Activated T-cell treated with anti-CD3 and anti-CD28 coated beads, Interleukin-2, amount 50 U/mL, for 4 hours (primary cell): ENCODE data around the gene TMEM101. TPM values are rescaled to one million over a fixed set of nuclear protein-coding genes. Genes with fewer than 3 reads are reported as not detected.
"Not testable (repeated sequence)": the region's sequence is repeated elsewhere in the genome, so short reads cannot be mapped to it uniquely, and the experiment has no call there.

Experiments used
- ATAC-seq, 2 donors: fragments of 200-7000 bp; cut with Tn5 transposase; one replicate each; pipeline ENCODE4 v1.10.0; 2021
- DNase-seq: peaks from one replicate; pipeline ENCODE4 v3.0.0-alpha.2; 2020
- H3K27me3 Mint-ChIP-seq: one replicate; pipeline ENCODE4 v1.8.0; 2021; ENCODE audit warnings: low read depth, mixed read lengths
- H3K36me3 Mint-ChIP-seq: one replicate; pipeline ENCODE4 v1.8.0; 2022; ENCODE audit warnings: mixed read lengths; ENCODE audit not compliant: insufficient read depth
- H3K4me1 Mint-ChIP-seq: one replicate; pipeline ENCODE4 v1.8.0; 2021; ENCODE audit warnings: low read depth, mixed read lengths
- H3K4me3 Mint-ChIP-seq: one replicate; pipeline ENCODE4 v1.8.0; 2021; ENCODE audit warnings: mild to moderate bottlenecking, moderate library complexity, mixed read lengths
- H3K9me3 Mint-ChIP-seq: one replicate; pipeline ENCODE4 v1.8.0; 2021; ENCODE audit warnings: mixed read lengths
- total RNA-seq, 3 donors: library from RNA; stranded (reverse); gene quantifications; one replicate each; pipeline ENCODE4 v1.2.1, GENCODE V29; 2021

TMEM101 gene
- total RNA-seq, result 10 to 100 TPM; 20.2 to 23.1 (median 22.5) TPM

- Mint-ChIP-seq H3K36me3 (peaks cover 10% of the 10 kb centered on the region), H3K4me1 (peaks cover 8% of the 10 kb centered on the region), H3K27me3 (no peaks in the 10 kb centered on the region), H3K4me3 (peak within 1 kb of the TSS; percentile 99), H3K9me3 (no peaks in the 10 kb centered on the region)
- ATAC-seq (peak; percentile 99), DNase-seq (peak; percentile 85)
These were observed at the start of gene TMEM101 for GRCh38 chr17:44014437-44015172. TSS of gene TMEM101 (minus strand) at chr17:44014963. CDS start at chr17:44014952, 11 bp downstream.

- peaks cover 32% of the 10 kb centered on the region for H3K36me3 Mint-ChIP-seq
- H3K27me3 Mint-ChIP-seq, result no peaks in the 10 kb centered on the region
- no peak overlapping the region for H3K4me3 Mint-ChIP-seq
- ATAC-seq, result no peak
- DNase-seq, result no peak
- H3K9me3 Mint-ChIP-seq, result no peaks in the 10 kb centered on the region
- peaks cover 47% of the 10 kb centered on the region for H3K4me1 Mint-ChIP-seq
These were observed 49.2 kb upstream of the TMEM101 start for GRCh38 chr17:44063704-44064639.

GRCh38 chr17:44062871-44063270 lies 48.1 kb upstream of the TMEM101 start:
- peak overlapping the region; percentile 11 for H3K4me3 Mint-ChIP-seq

GRCh38 chr17:44061446-44061845 lies 46.7 kb upstream of the TMEM101 start:
- Mint-ChIP-seq H3K36me3 (peaks cover 39% of the 10 kb centered on the region), H3K4me3 (no peak overlapping the region), H3K9me3 (no peaks in the 10 kb centered on the region), H3K4me1 (peaks cover 42% of the 10 kb centered on the region), H3K27me3 (no peaks in the 10 kb centered on the region)
- DNase-seq (no peak), ATAC-seq (no peak)

More at GRCh38 chr17:44062871-44063270, 48.1 kb upstream of the TMEM101 start:
- no peak for DNase-seq
- H3K27me3 Mint-ChIP-seq, result no peaks in the 10 kb centered on the region
- peaks cover 50% of the 10 kb centered on the region for H3K4me1 Mint-ChIP-seq
- H3K9me3 Mint-ChIP-seq, result no peaks in the 10 kb centered on the region
- peaks cover 37% of the 10 kb centered on the region for H3K36me3 Mint-ChIP-seq
- no peak for ATAC-seq

- ATAC-seq, result no peak
- peaks cover 41% of the 10 kb centered on the region for H3K36me3 Mint-ChIP-seq
These were observed 44.5 kb upstream of the TMEM101 start for GRCh38 chr17:44059101-44059892.

GRCh38 chr17:44053125-44053872 lies 38.5 kb upstream of the TMEM101 start:
- DNase-seq (no peak), ATAC-seq (no peak)
- Mint-ChIP-seq H3K36me3 (peaks cover 25% of the 10 kb centered on the region), H3K27me3 (no peaks in the 10 kb centered on the region), H3K4me3 (no peak overlapping the region), H3K9me3 (no peaks in the 10 kb centered on the region), H3K4me1 (peaks cover 11% of the 10 kb centered on the region)

More at GRCh38 chr17:44059101-44059892, 44.5 kb upstream of the TMEM101 start:
- Mint-ChIP-seq H3K4me3 (no peak overlapping the region), H3K27me3 (no peaks in the 10 kb centered on the region), H3K9me3 (no peaks in the 10 kb centered on the region), H3K4me1 (peaks cover 37% of the 10 kb centered on the region)
- DNase-seq, result no peak

- Mint-ChIP-seq H3K4me1 (peaks cover 9% of the 10 kb centered on the region), H3K4me3 (no peak overlapping the region), H3K36me3 (peaks cover 20% of the 10 kb centered on the region)
These were observed 34.7 kb upstream of the TMEM101 start for GRCh38 chr17:44049294-44050060.

GRCh38 chr17:44046893-44047292 lies 32.1 kb upstream of the TMEM101 start:
- not testable (repeated sequence) for H3K4me1 Mint-ChIP-seq, H3K4me3 Mint-ChIP-seq, H3K36me3 Mint-ChIP-seq, H3K9me3 Mint-ChIP-seq, H3K27me3 Mint-ChIP-seq, DNase-seq, ATAC-seq

More at GRCh38 chr17:44049294-44050060, 34.7 kb upstream of the TMEM101 start:
- DNase-seq (no peak), ATAC-seq (no peak)
- Mint-ChIP-seq H3K9me3 (no peaks in the 10 kb centered on the region), H3K27me3 (no peaks in the 10 kb centered on the region)

- H3K36me3 Mint-ChIP-seq, result peaks cover 10% of the 10 kb centered on the region
- H3K4me3 Mint-ChIP-seq, result no peak overlapping the region
- no peaks in the 10 kb centered on the region for H3K27me3 Mint-ChIP-seq
- H3K4me1 Mint-ChIP-seq, result peaks cover 8% of the 10 kb centered on the region
- no peaks in the 10 kb centered on the region for H3K9me3 Mint-ChIP-seq
- ATAC-seq (no peak), DNase-seq (no peak)
These were observed 30.7 kb upstream of the TMEM101 start for GRCh38 chr17:44045486-44045885.

- H3K4me1 Mint-ChIP-seq, result peaks cover 10% of the 10 kb centered on the region
- peaks cover 17% of the 10 kb centered on the region for H3K36me3 Mint-ChIP-seq
- no peak overlapping the region for H3K4me3 Mint-ChIP-seq
- no peaks in the 10 kb centered on the region for H3K27me3 Mint-ChIP-seq
- DNase-seq (no peak), ATAC-seq (no peak)
- H3K9me3 Mint-ChIP-seq, result no peaks in the 10 kb centered on the region
These were observed 29.3 kb upstream of the TMEM101 start for GRCh38 chr17:44044071-44044470.

- H3K9me3 Mint-ChIP-seq, result no peaks in the 10 kb centered on the region
- no peak for DNase-seq
- no peak for ATAC-seq
- H3K36me3 Mint-ChIP-seq, result peaks cover 17% of the 10 kb centered on the region
- H3K27me3 Mint-ChIP-seq, result no peaks in the 10 kb centered on the region
- H3K4me1 Mint-ChIP-seq, result peaks cover 10% of the 10 kb centered on the region
- no peak overlapping the region for H3K4me3 Mint-ChIP-seq
These were observed 28.5 kb upstream of the TMEM101 start for GRCh38 chr17:44043272-44043696.

- no peak overlapping the region for H3K4me3 Mint-ChIP-seq
- ATAC-seq (no peak), DNase-seq (no peak)
- no peaks in the 10 kb centered on the region for H3K9me3 Mint-ChIP-seq
- peaks cover 23% of the 10 kb centered on the region for H3K36me3 Mint-ChIP-seq
- no peaks in the 10 kb centered on the region for H3K27me3 Mint-ChIP-seq
- H3K4me1 Mint-ChIP-seq, result peaks cover 10% of the 10 kb centered on the region
These were observed 25.3 kb upstream of the TMEM101 start for GRCh38 chr17:44039829-44040635.
